GM21381 (cell line): ENCODE results near the gene LRIT2.

Experiments
- ATAC-seq: cut with Tn5 transposase; IDR thresholded peaks from one replicate; pipeline ENCODE4 v1.9.1; 2021; ENCODE audit warnings: mild to moderate bottlenecking, moderate library complexity; ENCODE audit not compliant: unreplicated experiment

Gene LRIT2

DNA sequence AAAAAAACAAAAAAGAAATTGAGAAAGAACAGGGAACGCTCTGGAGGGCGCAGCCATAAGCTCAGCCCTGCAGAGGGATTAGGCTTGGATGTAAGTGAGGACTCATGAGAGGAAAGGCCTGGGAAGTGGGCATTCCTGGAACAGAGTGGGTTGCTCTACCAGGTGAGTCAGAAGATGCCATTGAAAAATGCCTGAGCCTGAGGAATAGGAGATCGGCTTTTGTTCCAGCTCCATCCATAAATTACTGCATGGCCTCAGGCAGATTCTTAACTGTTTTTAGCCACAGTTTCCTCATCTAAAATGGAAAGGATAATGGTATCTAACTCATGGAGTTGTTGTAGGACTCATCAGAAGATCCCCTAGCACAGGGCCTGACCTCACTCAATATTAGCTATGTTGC lies 18.4 kb upstream of the LRIT2 start:
- ATAC-seq = no peak

DNA sequence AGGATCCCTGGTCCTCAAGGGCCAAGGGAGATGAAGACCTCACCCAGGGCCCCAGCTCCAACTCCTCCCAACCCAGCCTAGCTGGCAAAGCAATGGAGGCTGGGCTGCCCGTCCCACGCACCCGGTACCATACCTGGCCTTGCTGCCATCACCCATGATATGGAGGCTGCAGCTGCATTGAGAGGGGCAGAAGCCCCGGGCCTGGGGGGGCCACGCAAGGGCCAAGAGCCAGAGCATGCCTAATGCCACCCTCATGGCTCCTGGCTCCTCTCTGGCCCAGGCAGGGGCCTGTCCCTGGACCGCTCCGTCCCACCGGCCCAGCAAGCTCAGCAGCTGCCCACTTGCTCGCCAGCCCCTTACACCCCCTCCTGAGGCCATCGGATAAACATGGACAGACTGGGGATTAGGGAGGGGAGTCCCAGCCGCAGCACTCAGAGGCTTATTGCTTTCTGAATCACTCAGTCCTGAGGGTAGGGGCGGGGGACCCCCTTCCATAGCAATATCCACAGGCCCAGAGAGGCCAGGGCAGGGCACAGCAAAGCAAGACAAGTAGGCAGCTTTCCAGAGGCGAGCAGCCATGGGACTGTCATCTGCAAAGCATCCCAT lies 15.9 kb upstream of the LRIT2 start, which contains the start of gene LRIT1:
Gene LRIT1, minus strand, starts transcription at position 362 of the 606 bp plus-strand sequence. Its CDS starts 107 bp downstream, at position 255.
- no peak for ATAC-seq

GRCh38 chr10:84238909-84239308 lies 13.6 kb upstream of the LRIT2 start:
- no peak for ATAC-seq

DNA sequence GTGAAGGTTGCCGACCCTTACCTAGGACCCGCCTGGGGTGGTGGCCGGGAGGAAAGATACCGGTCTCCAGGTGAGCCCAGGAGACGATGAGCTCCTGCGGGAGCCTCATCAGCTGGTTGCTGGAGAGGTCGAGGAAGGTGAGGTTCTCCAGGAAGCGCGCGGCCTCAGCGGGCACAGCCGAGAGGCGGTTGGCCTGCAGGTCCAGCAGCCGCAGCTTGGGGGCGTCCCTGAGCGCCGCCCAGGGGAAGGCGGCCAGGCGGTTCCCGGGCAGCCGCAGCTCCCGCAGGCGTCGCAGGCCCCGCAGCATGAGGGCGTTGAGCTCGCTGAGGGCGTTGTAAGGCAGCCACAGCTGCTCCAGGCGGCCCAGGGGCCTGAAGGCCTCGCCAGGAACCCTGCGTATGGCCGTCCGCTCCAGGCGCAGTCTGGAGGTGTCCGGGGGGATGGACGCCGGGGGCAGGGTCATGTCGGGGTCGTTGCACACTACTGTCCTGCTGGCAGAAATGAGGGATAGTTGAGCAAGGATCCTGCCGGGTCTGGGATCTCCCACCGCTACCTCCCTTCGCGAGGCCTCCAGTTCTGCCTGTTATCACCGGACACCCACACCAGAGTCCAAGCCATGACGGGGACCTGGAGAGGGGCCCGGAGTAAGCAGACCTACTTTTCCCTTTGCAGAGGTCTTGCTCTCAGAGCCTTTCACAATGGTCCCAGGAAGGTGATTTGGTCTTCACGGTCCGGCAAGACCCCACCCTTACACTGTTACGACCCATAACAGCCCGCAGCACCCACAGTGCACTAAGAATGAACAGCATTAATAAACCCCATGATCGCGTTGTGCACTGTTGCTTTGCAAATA lies 12.1 kb upstream of the LRIT2 start:
- ATAC-seq = no peak

GRCh38 chr10:84236807-84237198 lies 11.5 kb upstream of the LRIT2 start:
- no peak for ATAC-seq

GRCh38 chr10:84235096-84235495 lies 9.8 kb upstream of the LRIT2 start:
- no peak for ATAC-seq

DNA sequence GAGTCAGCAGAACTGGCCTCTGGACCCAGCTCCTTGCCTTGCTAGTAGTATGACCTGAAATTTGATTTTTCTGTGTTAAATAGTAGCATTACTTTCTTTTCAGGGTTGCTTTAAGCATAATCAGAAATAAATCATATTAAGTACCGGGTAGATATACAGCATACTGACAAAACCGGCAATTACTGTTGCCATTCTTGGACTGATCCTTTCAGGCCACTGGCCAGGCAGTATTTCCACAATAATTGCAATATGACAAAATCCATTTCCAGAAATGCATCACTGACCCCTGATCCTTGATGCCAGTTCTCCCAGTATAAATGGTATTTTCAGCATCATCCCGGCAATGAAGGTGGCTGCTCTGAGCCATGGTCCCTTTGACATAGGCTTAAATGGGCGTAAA lies 9.1 kb upstream of the LRIT2 start:
- ATAC-seq = no peak

- ATAC-seq = no peak
Observed at GRCh38 chr10:84233940-84234339, 8.6 kb upstream of the LRIT2 start.

GRCh38 chr10:84232376-84232775 lies 7.0 kb upstream of the LRIT2 start:
- no peak for ATAC-seq

GRCh38 chr10:84230359-84230758 lies 5.0 kb upstream of the LRIT2 start:
- ATAC-seq = no peak

DNA sequence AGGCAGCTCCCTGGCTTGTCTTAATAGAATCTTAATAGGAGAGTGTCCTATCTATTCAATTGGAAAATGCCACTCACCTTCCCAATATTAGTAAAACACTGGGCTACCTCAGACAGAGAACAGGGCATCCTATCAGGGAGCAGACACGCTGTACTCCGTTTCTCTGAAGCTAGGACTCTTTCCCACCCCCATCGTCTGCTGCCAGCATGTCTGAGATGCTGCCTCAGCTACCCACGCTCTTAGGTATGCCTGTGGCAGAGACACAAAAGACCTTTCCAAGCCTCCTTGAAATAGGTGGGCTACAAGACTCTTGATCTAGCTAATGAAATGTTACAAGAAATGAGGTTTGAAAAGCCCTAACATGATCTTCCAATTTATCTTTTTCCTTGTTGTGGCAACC lies 2.5 kb upstream of the LRIT2 start:
- ATAC-seq = no peak

DNA sequence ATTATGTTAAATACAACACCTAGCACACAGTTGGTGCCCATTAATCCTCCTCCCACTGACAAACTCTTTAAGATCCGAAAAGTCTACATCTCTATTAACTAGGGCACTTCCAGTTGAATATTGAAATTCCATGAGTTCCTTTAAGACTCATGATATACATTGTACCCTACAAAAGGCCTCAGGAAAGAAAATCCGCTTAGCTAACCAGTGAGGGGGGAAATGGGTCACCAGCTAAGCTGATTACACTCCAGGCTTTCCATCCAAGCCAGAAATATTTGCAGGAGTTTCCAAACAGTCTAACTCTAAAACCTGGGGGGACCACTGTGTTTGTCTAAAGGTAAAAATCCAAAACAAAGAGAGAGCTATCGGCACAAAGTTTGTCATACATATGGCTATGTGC lies 1.3 kb upstream of the LRIT2 start:
- no peak for ATAC-seq

GRCh38 chr10:84224411-84225028 lies 824 bp downstream of the LRIT2 start:
- ATAC-seq = no peak

- ATAC-seq = no peak
Observed at GRCh38 chr10:84221916-84222315, 3.4 kb downstream of the LRIT2 start.

GRCh38 chr10:84217746-84218145 lies 7.6 kb downstream of the LRIT2 start:
- ATAC-seq = no peak

- ATAC-seq = no peak
Observed at GRCh38 chr10:84216834-84217233, 8.5 kb downstream of the LRIT2 start.

- peak; percentile 76 for ATAC-seq
Observed at GRCh38 chr10:84214612-84215235, 10.6 kb downstream of the LRIT2 start.

- no peak for ATAC-seq
Observed at GRCh38 chr10:84214046-84214572, 11.2 kb downstream of the LRIT2 start.

DNA sequence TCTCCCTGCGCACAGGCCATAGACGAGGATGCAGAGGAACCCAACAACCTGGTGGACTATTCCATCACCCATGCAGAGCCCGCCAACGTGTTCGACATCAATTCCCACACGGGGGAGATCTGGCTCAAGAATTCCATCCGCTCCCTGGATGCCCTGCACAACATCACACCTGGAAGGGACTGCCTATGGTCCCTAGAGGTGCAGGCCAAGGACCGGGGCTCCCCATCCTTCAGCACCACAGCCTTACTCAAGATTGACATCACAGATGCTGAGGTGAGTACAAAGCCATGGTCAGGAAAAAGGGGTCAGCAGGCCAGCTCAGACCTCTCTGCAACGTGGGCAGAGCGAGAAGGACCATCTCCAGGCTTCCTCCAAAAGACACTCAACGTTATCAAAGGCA lies 12.3 kb downstream of the LRIT2 start:
- ATAC-seq = no peak

- ATAC-seq = no peak
Observed at GRCh38 chr10:84212014-84212413, 13.3 kb downstream of the LRIT2 start.

GRCh38 chr10:84211566-84211965 lies 13.8 kb downstream of the LRIT2 start:
- no peak for ATAC-seq
